Measurements from ENCODE around the gene C19orf18.

DNA sequence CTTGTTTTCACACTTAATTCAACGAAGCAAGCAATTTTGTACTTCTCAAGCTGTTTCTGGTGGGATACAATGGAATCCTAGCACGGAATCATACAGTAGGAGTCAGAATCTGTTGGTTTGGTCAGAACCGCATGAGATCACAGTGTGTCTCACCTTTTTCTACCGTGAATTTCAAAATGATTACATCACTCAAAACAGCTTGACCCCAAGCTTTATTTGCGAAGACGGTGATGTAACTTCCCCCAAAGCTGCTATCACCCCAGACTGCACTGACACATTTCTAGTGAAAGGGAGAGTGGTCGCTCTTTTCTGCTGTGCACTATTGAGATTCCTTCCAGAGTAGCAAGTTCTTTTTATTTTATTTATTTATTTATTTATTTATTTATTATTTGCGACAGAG, 9.6 kb downstream of the C19orf18 start:
- TF ChIP-seq, protein P1, sequence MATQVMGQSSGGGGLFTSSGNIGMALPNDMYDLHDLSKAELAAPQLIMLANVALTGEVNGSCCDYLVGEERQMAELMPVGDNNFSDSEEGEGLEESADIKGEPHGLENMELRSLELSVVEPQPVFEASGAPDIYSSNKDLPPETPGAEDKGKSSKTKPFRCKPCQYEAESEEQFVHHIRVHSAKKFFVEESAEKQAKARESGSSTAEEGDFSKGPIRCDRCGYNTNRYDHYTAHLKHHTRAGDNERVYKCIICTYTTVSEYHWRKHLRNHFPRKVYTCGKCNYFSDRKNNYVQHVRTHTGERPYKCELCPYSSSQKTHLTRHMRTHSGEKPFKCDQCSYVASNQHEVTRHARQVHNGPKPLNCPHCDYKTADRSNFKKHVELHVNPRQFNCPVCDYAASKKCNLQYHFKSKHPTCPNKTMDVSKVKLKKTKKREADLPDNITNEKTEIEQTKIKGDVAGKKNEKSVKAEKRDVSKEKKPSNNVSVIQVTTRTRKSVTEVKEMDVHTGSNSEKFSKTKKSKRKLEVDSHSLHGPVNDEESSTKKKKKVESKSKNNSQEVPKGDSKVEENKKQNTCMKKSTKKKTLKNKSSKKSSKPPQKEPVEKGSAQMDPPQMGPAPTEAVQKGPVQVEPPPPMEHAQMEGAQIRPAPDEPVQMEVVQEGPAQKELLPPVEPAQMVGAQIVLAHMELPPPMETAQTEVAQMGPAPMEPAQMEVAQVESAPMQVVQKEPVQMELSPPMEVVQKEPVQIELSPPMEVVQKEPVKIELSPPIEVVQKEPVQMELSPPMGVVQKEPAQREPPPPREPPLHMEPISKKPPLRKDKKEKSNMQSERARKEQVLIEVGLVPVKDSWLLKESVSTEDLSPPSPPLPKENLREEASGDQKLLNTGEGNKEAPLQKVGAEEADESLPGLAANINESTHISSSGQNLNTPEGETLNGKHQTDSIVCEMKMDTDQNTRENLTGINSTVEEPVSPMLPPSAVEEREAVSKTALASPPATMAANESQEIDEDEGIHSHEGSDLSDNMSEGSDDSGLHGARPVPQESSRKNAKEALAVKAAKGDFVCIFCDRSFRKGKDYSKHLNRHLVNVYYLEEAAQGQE (IDR thresholded peaks at IDR 0.05; ENCODE audit: borderline replicate concordance) = no peak
- TF ChIP-seq POLR2AphosphoS5 (IDR thresholded peaks at IDR 0.05) = no peak
- TF ChIP-seq, protein P2, sequence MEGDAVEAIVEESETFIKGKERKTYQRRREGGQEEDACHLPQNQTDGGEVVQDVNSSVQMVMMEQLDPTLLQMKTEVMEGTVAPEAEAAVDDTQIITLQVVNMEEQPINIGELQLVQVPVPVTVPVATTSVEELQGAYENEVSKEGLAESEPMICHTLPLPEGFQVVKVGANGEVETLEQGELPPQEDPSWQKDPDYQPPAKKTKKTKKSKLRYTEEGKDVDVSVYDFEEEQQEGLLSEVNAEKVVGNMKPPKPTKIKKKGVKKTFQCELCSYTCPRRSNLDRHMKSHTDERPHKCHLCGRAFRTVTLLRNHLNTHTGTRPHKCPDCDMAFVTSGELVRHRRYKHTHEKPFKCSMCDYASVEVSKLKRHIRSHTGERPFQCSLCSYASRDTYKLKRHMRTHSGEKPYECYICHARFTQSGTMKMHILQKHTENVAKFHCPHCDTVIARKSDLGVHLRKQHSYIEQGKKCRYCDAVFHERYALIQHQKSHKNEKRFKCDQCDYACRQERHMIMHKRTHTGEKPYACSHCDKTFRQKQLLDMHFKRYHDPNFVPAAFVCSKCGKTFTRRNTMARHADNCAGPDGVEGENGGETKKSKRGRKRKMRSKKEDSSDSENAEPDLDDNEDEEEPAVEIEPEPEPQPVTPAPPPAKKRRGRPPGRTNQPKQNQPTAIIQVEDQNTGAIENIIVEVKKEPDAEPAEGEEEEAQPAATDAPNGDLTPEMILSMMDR (IDR thresholded peaks at IDR 0.05; ENCODE audit: poor library complexity, severe bottlenecking) = no peak
- TF ChIP-seq EP300 (conservative IDR thresholded peaks at IDR 0.05; ENCODE audit: poor library complexity, severe bottlenecking) = no peak
- TF ChIP-seq SMC3 (conservative IDR thresholded peaks at IDR 0.05; ENCODE audit: poor library complexity) = no peak
- TF ChIP-seq MXI1 (conservative IDR thresholded peaks at IDR 0.05; ENCODE audit: poor library complexity, severe bottlenecking) = no peak
- no peak for TF ChIP-seq TAF1 (IDR thresholded peaks at IDR 0.05; ENCODE audit: low read depth)
- no peak for TF ChIP-seq EZH2 (IDR thresholded peaks at IDR 0.05; ENCODE audit: borderline replicate concordance, insufficient read depth, low read length, poor library complexity, severe bottlenecking)
- TF ChIP-seq RAD21 (conservative IDR thresholded peaks at IDR 0.05) = no peak

All from neural cell (in vitro differentiated cells).